ENCODE measurements around the gene NOVA2.

NOVA2 gene

GRCh38 chr19:45972081-45972946 lies 1.4 kb downstream of the NOVA2 start:
- peak overlapping the region; percentile 9 for H3K9ac ChIP-seq (ENCODE audit: low read depth, low read length)
- no peaks in the 10 kb centered on the region for H3K36me3 ChIP-seq (ENCODE audit: control insufficient read depth, insufficient read depth, low read length)
- peak overlapping the region; percentile 66 for H3K4me3 ChIP-seq (ENCODE audit: low read depth, low read length)
- H3K4me1 ChIP-seq (ENCODE audit: control insufficient read depth, insufficient read depth, low read length) = peaks cover 1% of the 10 kb centered on the region
- H3K27me3 ChIP-seq (ENCODE audit: control insufficient read depth, insufficient read depth, low read length) = peaks cover 4% of the 10 kb centered on the region
- no peaks in the 10 kb centered on the region for H3K9me3 ChIP-seq (ENCODE audit: control insufficient read depth, insufficient read depth, low read length)

GRCh38 chr19:45971260-45971902 lies 2.3 kb downstream of the NOVA2 start:
- Histone ChIP-seq H3K9ac (ENCODE audit: low read depth, low read length) (no peak overlapping the region), H3K27me3 (ENCODE audit: control insufficient read depth, insufficient read depth, low read length) (peaks cover 2% of the 10 kb centered on the region), H3K4me1 (ENCODE audit: control insufficient read depth, insufficient read depth, low read length) (peaks cover 4% of the 10 kb centered on the region), H3K36me3 (ENCODE audit: control insufficient read depth, insufficient read depth, low read length) (no peaks in the 10 kb centered on the region), H3K9me3 (ENCODE audit: control insufficient read depth, insufficient read depth, low read length) (no peaks in the 10 kb centered on the region), H3K4me3 (ENCODE audit: low read depth, low read length) (no peak overlapping the region)

- no peaks in the 10 kb centered on the region for H3K9me3 ChIP-seq (ENCODE audit: control insufficient read depth, insufficient read depth, low read length)
- H3K9ac ChIP-seq (ENCODE audit: low read depth, low read length) = no peak overlapping the region
- peaks cover 4% of the 10 kb centered on the region for H3K4me1 ChIP-seq (ENCODE audit: control insufficient read depth, insufficient read depth, low read length)
These were observed 4.0 kb downstream of the NOVA2 start for GRCh38 chr19:45969676-45970075.

GRCh38 chr19:45968626-45969025 lies 5.0 kb downstream of the NOVA2 start:
- Histone ChIP-seq H3K9ac (ENCODE audit: low read depth, low read length) (no peak overlapping the region), H3K36me3 (ENCODE audit: control insufficient read depth, insufficient read depth, low read length) (no peaks in the 10 kb centered on the region), H3K4me1 (ENCODE audit: control insufficient read depth, insufficient read depth, low read length) (peaks cover 4% of the 10 kb centered on the region), H3K27me3 (ENCODE audit: control insufficient read depth, insufficient read depth, low read length) (peaks cover 2% of the 10 kb centered on the region), H3K9me3 (ENCODE audit: control insufficient read depth, insufficient read depth, low read length) (no peaks in the 10 kb centered on the region), H3K4me3 (ENCODE audit: low read depth, low read length) (no peak overlapping the region)

More at GRCh38 chr19:45969676-45970075, 4.0 kb downstream of the NOVA2 start:
- no peak overlapping the region for H3K4me3 ChIP-seq (ENCODE audit: low read depth, low read length)
- H3K36me3 ChIP-seq (ENCODE audit: control insufficient read depth, insufficient read depth, low read length) = no peaks in the 10 kb centered on the region
- H3K27me3 ChIP-seq (ENCODE audit: control insufficient read depth, insufficient read depth, low read length) = peaks cover 2% of the 10 kb centered on the region

GRCh38 chr19:45967246-45967645 lies 6.4 kb downstream of the NOVA2 start:
- no peaks in the 10 kb centered on the region for H3K27me3 ChIP-seq (ENCODE audit: control insufficient read depth, insufficient read depth, low read length)
- H3K36me3 ChIP-seq (ENCODE audit: control insufficient read depth, insufficient read depth, low read length) = no peaks in the 10 kb centered on the region
- H3K4me3 ChIP-seq (ENCODE audit: low read depth, low read length) = no peak overlapping the region
- H3K4me1 ChIP-seq (ENCODE audit: control insufficient read depth, insufficient read depth, low read length) = peaks cover 4% of the 10 kb centered on the region
- H3K9me3 ChIP-seq (ENCODE audit: control insufficient read depth, insufficient read depth, low read length) = no peaks in the 10 kb centered on the region
- H3K9ac ChIP-seq (ENCODE audit: low read depth, low read length) = no peak overlapping the region

- Histone ChIP-seq H3K4me1 (ENCODE audit: control insufficient read depth, insufficient read depth, low read length) (peaks cover 7% of the 10 kb centered on the region), H3K4me3 (ENCODE audit: low read depth, low read length) (no peak overlapping the region), H3K27me3 (ENCODE audit: control insufficient read depth, insufficient read depth, low read length) (no peaks in the 10 kb centered on the region)
These were observed 11.6 kb downstream of the NOVA2 start for GRCh38 chr19:45962021-45962420.

GRCh38 chr19:45960595-45961235 lies 12.9 kb downstream of the NOVA2 start:
- Histone ChIP-seq H3K27me3 (ENCODE audit: control insufficient read depth, insufficient read depth, low read length) (no peaks in the 10 kb centered on the region), H3K4me1 (ENCODE audit: control insufficient read depth, insufficient read depth, low read length) (peaks cover 7% of the 10 kb centered on the region), H3K4me3 (ENCODE audit: low read depth, low read length) (peak overlapping the region; percentile 45), H3K9me3 (ENCODE audit: control insufficient read depth, insufficient read depth, low read length) (no peaks in the 10 kb centered on the region), H3K9ac (ENCODE audit: low read depth, low read length) (no peak overlapping the region), H3K36me3 (ENCODE audit: control insufficient read depth, insufficient read depth, low read length) (peaks cover 13% of the 10 kb centered on the region)

More at GRCh38 chr19:45962021-45962420, 11.6 kb downstream of the NOVA2 start:
- Histone ChIP-seq H3K36me3 (ENCODE audit: control insufficient read depth, insufficient read depth, low read length) (peaks cover 13% of the 10 kb centered on the region), H3K9me3 (ENCODE audit: control insufficient read depth, insufficient read depth, low read length) (no peaks in the 10 kb centered on the region), H3K9ac (ENCODE audit: low read depth, low read length) (no peak overlapping the region)

- H3K4me3 ChIP-seq (ENCODE audit: low read depth, low read length) = no peak overlapping the region
- no peaks in the 10 kb centered on the region for H3K9me3 ChIP-seq (ENCODE audit: control insufficient read depth, insufficient read depth, low read length)
- no peak overlapping the region for H3K9ac ChIP-seq (ENCODE audit: low read depth, low read length)
- peaks cover 7% of the 10 kb centered on the region for H3K4me1 ChIP-seq (ENCODE audit: control insufficient read depth, insufficient read depth, low read length)
- peaks cover 15% of the 10 kb centered on the region for H3K36me3 ChIP-seq (ENCODE audit: control insufficient read depth, insufficient read depth, low read length)
- H3K27me3 ChIP-seq (ENCODE audit: control insufficient read depth, insufficient read depth, low read length) = no peaks in the 10 kb centered on the region
These were observed 14.1 kb downstream of the NOVA2 start for GRCh38 chr19:45959517-45960025.

- Histone ChIP-seq H3K4me3 (ENCODE audit: low read depth, low read length) (no peak overlapping the region), H3K9ac (ENCODE audit: low read depth, low read length) (no peak overlapping the region), H3K4me1 (ENCODE audit: control insufficient read depth, insufficient read depth, low read length) (peaks cover 7% of the 10 kb centered on the region), H3K9me3 (ENCODE audit: control insufficient read depth, insufficient read depth, low read length) (no peaks in the 10 kb centered on the region), H3K27me3 (ENCODE audit: control insufficient read depth, insufficient read depth, low read length) (no peaks in the 10 kb centered on the region), H3K36me3 (ENCODE audit: control insufficient read depth, insufficient read depth, low read length) (peaks cover 17% of the 10 kb centered on the region)
These were observed 14.7 kb downstream of the NOVA2 start for GRCh38 chr19:45958769-45959516.

- peaks cover 21% of the 10 kb centered on the region for H3K36me3 ChIP-seq (ENCODE audit: control insufficient read depth, insufficient read depth, low read length)
- no peak overlapping the region for H3K4me3 ChIP-seq (ENCODE audit: low read depth, low read length)
- peaks cover 10% of the 10 kb centered on the region for H3K4me1 ChIP-seq (ENCODE audit: control insufficient read depth, insufficient read depth, low read length)
- no peak overlapping the region for H3K9ac ChIP-seq (ENCODE audit: low read depth, low read length)
- H3K9me3 ChIP-seq (ENCODE audit: control insufficient read depth, insufficient read depth, low read length) = no peaks in the 10 kb centered on the region
- no peaks in the 10 kb centered on the region for H3K27me3 ChIP-seq (ENCODE audit: control insufficient read depth, insufficient read depth, low read length)
These were observed 15.3 kb downstream of the NOVA2 start for GRCh38 chr19:45958320-45958719.
